Endothelial cell (in vitro differentiated cells): Measurements from ENCODE around the gene TMPRSS3. TPM values are rescaled to one million over a fixed set of nuclear protein-coding genes. Genes with fewer than 3 reads are reported as not detected.

ENCODE experiments used
- DNase-seq: peaks from one replicate; pipeline ENCODE4 v3.0.0; 2021; ENCODE audit warnings: low spot score
- H3K27ac Mint-ChIP-seq: one replicate; pipeline ENCODE4 v1.8.0; 2021; ENCODE audit warnings: mixed read lengths, inconsistent platforms; ENCODE audit not compliant: unreplicated experiment
- H3K27me3 Mint-ChIP-seq: one replicate; pipeline ENCODE4 v1.8.0; 2021; ENCODE audit warnings: mild to moderate bottlenecking, moderate library complexity, mixed read lengths, inconsistent platforms; ENCODE audit not compliant: unreplicated experiment
- H3K36me3 Mint-ChIP-seq: one replicate; pipeline ENCODE4 v1.8.0; 2021; ENCODE audit warnings: mild to moderate bottlenecking, low read depth, mixed read lengths, inconsistent platforms; ENCODE audit not compliant: unreplicated experiment
- H3K4me1 Mint-ChIP-seq: one replicate; pipeline ENCODE4 v1.8.0; 2021; ENCODE audit warnings: mild to moderate bottlenecking, mixed read lengths, inconsistent platforms; ENCODE audit not compliant: unreplicated experiment
- H3K4me3 Mint-ChIP-seq: one replicate; pipeline ENCODE4 v1.8.0; 2021; ENCODE audit warnings: mild to moderate bottlenecking, mixed read lengths, inconsistent platforms; ENCODE audit not compliant: unreplicated experiment
- H3K9me3 Mint-ChIP-seq: one replicate; pipeline ENCODE4 v1.8.0; 2021; ENCODE audit warnings: mixed read lengths, inconsistent platforms; ENCODE audit not compliant: unreplicated experiment
- total RNA-seq: library from RNA; stranded (reverse); fragmentation: NEBNext Ultra II Directional; extraction: Animal tissue kit (Norgen Biotek cat#: 25700); gene quantifications from one replicate; pipeline ENCODE4 v1.2.1, GENCODE V29; 2021; ENCODE audit not compliant: unreplicated experiment
- TF ChIP-seq, protein P1 (sequence below): fragments of 200-600 bp; sonication (generic); IDR thresholded peaks from one replicate; pipeline ENCODE4 v1.5.0; 2021; ENCODE audit warnings: antibody characterized with exemption; ENCODE audit not compliant: unreplicated experiment

Gene TMPRSS3
- total RNA-seq, 1 donor from 2014 or later, result not detected

GRCh38 chr21:42331660-42332059 is 64.2 kb downstream of the TMPRSS3 start:
- H3K4me3 Mint-ChIP-seq, result peak overlapping the region; percentile 44
- DNase-seq, result no peak
- no peaks in the 10 kb centered on the region for H3K36me3 Mint-ChIP-seq
- peaks cover 1% of the 10 kb centered on the region for H3K27me3 Mint-ChIP-seq
- H3K27ac Mint-ChIP-seq, result no peak overlapping the region
- no peaks in the 10 kb centered on the region for H3K4me1 Mint-ChIP-seq
- TF ChIP-seq, protein P1, sequence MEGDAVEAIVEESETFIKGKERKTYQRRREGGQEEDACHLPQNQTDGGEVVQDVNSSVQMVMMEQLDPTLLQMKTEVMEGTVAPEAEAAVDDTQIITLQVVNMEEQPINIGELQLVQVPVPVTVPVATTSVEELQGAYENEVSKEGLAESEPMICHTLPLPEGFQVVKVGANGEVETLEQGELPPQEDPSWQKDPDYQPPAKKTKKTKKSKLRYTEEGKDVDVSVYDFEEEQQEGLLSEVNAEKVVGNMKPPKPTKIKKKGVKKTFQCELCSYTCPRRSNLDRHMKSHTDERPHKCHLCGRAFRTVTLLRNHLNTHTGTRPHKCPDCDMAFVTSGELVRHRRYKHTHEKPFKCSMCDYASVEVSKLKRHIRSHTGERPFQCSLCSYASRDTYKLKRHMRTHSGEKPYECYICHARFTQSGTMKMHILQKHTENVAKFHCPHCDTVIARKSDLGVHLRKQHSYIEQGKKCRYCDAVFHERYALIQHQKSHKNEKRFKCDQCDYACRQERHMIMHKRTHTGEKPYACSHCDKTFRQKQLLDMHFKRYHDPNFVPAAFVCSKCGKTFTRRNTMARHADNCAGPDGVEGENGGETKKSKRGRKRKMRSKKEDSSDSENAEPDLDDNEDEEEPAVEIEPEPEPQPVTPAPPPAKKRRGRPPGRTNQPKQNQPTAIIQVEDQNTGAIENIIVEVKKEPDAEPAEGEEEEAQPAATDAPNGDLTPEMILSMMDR, result no peak
- H3K9me3 Mint-ChIP-seq, result peaks cover 5% of the 10 kb centered on the region

DNA sequence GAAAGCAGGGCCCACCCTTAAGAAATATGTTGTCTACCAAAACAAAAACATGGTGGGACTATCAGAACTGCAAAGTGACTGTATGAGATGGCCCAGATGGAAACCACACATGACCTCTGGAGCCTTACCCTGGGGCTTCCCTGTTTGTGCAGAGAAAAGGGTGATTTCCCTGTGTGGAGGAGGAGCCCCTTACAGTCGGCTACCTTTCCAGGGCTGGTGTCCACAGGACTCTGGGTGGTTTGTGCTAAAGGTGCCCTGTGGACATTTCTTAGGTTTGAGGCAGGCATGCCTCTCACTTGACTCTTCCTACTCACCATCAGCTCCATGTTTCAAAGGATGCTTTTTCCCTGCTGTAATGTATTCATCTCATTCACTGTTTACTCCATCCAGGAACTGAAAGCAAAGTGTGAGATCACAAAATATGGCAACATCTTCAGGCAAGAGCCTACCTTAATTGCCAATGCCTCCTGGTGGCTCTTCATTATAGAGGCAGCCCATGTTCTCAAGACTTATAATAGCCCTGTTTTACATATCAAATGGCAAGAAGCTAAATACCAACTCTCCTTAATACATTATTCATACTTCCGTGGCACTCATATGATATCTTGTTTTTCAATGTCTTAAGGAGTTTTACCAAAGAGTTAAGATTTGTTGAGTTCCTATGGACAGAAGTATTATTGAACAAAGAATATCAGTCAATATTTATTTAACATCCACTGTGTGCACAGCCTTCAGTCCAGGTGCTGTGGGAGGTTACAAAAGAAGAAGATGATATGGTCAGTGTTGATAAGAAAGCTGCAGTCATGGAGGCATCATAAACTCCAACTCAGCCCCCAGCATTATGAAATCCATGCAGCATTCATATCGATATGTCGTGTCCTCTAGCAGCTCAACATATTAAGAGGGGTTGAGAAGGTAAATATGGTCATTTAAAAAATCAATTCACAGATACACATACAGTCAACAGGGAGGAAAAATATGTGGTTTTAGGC is 65.2 kb downstream of the TMPRSS3 start:
- H3K27ac Mint-ChIP-seq, result no peak overlapping the region

GRCh38 chr21:42324896-42325295 is 71.0 kb downstream of the TMPRSS3 start:
- H3K27me3 Mint-ChIP-seq, result no peaks in the 10 kb centered on the region
- TF ChIP-seq, protein P1, result no peak
- H3K4me1 Mint-ChIP-seq, result no peaks in the 10 kb centered on the region
- no peaks in the 10 kb centered on the region for H3K36me3 Mint-ChIP-seq
- no peak for DNase-seq
- no peak overlapping the region for H3K4me3 Mint-ChIP-seq
- H3K9me3 Mint-ChIP-seq, result no peaks in the 10 kb centered on the region
- no peak overlapping the region for H3K27ac Mint-ChIP-seq

More for the DNA sequence above, 65.2 kb downstream of the TMPRSS3 start:
- TF ChIP-seq, protein P1, result no peak
- Mint-ChIP-seq H3K4me3 (no peak overlapping the region), H3K9me3 (peaks cover 5% of the 10 kb centered on the region), H3K4me1 (no peaks in the 10 kb centered on the region), H3K36me3 (no peaks in the 10 kb centered on the region), H3K27me3 (peaks cover 1% of the 10 kb centered on the region)
- DNase-seq, result no peak

Other genes with a start within 250 kb of the TMPRSS3 start
- 48.9 TPM for gene ABCG1, start 176.9 kb downstream of the TMPRSS3 start, total RNA-seq
- gene TFF3, start 80.6 kb downstream of the TMPRSS3 start, total RNA-seq, result not detected
- not detected for gene TFF2, start 45.1 kb downstream of the TMPRSS3 start, total RNA-seq
- gene TFF1, start 29.5 kb downstream of the TMPRSS3 start, total RNA-seq, result not detected
- gene UBASH3A, start 7.8 kb upstream of the TMPRSS3 start, total RNA-seq, result not detected
- 0.82 TPM for gene RSPH1, start 100.2 kb upstream of the TMPRSS3 start, total RNA-seq
- 12.3 TPM for gene SLC37A1, start 117.8 kb upstream of the TMPRSS3 start, total RNA-seq